ENCODE measurements around the gene PATL1. TPM values are rescaled to one million over a fixed set of nuclear protein-coding genes. Genes with fewer than 3 reads are reported as not detected.
A peak's percentile ranks its signal among the peaks of the same experiment; 100 is the strongest.

Gene PATL1
- total and polyA plus RNA-seq, 3 donors from 2014 or later = 22.5 to 25.4 (median 24.0) TPM

- DNase-seq = no peak
- H3K9me3 ChIP-seq = no peaks in the 10 kb centered on the region
- H3K4me1 ChIP-seq = no peaks in the 10 kb centered on the region
- H3K4me3 ChIP-seq = no peak overlapping the region
- H3K27me3 ChIP-seq = no peaks in the 10 kb centered on the region
- no peaks in the 10 kb centered on the region for H3K36me3 ChIP-seq (ENCODE audit: low read depth, missing control alignments)
- intact Hi-C loops (cut with DNase I; ENCODE audit: low total_unique reads) = no loop called here
- H3K27ac ChIP-seq = peak overlapping the region in 1 of 2 donors; percentile 1
- 52 to 70% methylated on average over 4 of the region's 4 CpGs for WGBS, 2 donors
- TF ChIP-seq POLR2A (IDR thresholded peaks at IDR 0.05) (no peak), CTCF (IDR thresholded peaks at IDR 0.05) (no peak)
Measured at GRCh38 chr11:59601788-59602187, 67.0 kb downstream of the PATL1 start.

- intact Hi-C loops (cut with DNase I; ENCODE audit: low total_unique reads) = no loop called here
- Histone ChIP-seq H3K27me3 (no peaks in the 10 kb centered on the region), H3K27ac (no peak overlapping the region), H3K4me3 (no peak overlapping the region), H3K9me3 (no peaks in the 10 kb centered on the region), H3K4me1 (no peaks in the 10 kb centered on the region), H3K36me3 (ENCODE audit: low read depth, missing control alignments) (no peaks in the 10 kb centered on the region)
- WGBS, 2 donors = 83 to 86% methylated on average over 4 of the region's 4 CpGs
- no peak for TF ChIP-seq CTCF (IDR thresholded peaks at IDR 0.05)
- no peak for TF ChIP-seq POLR2A (IDR thresholded peaks at IDR 0.05)
- DNase-seq = no peak
Measured at GRCh38 chr11:59600636-59601035, 68.2 kb downstream of the PATL1 start.

DNA sequence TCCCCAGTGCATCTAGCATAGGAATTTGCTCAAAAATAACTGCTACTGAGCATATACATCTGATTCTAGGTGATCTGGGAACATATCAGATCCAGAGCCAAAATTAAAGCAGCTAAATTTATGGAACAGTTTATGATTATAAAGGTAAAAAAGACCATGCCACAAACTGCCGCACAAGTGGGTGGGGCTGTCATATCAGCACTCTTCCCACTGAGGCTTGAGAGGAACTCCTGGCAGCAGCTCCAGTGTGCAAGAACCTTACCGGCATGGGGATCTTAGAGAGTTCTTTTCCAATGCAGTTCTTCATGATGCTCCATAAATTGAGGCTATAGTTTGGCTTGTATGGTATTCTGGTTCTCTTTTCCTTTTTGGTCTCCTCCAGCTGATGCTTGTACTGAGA, 68.6 kb downstream of the PATL1 start:
- H3K27ac ChIP-seq = no peak overlapping the region
- TF ChIP-seq CTCF (IDR thresholded peaks at IDR 0.05) (no peak), POLR2A (IDR thresholded peaks at IDR 0.05) (no peak)
- no peak overlapping the region for H3K4me3 ChIP-seq
- WGBS, 2 donors = 90 to 96% methylated on average over 2 of the region's 2 CpGs
- no peaks in the 10 kb centered on the region for H3K4me1 ChIP-seq
- DNase-seq = no peak
- intact Hi-C loops (cut with DNase I; ENCODE audit: low total_unique reads) = no loop called here
- H3K36me3 ChIP-seq (ENCODE audit: low read depth, missing control alignments) = no peaks in the 10 kb centered on the region
- no peaks in the 10 kb centered on the region for H3K27me3 ChIP-seq
- no peaks in the 10 kb centered on the region for H3K9me3 ChIP-seq

- Histone ChIP-seq H3K4me1 (no peaks in the 10 kb centered on the region), H3K4me3 (no peak overlapping the region), H3K9me3 (no peaks in the 10 kb centered on the region), H3K36me3 (ENCODE audit: low read depth, missing control alignments) (no peaks in the 10 kb centered on the region), H3K27me3 (no peaks in the 10 kb centered on the region), H3K27ac (no peak overlapping the region)
- 96 to 100% methylated on average over 1 of the region's 1 CpG for WGBS, 2 donors
- DNase-seq = no peak
- intact Hi-C loops (cut with DNase I; ENCODE audit: low total_unique reads) = no loop called here
- TF ChIP-seq POLR2A (IDR thresholded peaks at IDR 0.05) (no peak), CTCF (IDR thresholded peaks at IDR 0.05) (no peak)
Measured at GRCh38 chr11:59598961-59599360, 69.9 kb downstream of the PATL1 start.

Small RNA genes lying within 50 kb of the gene (microRNA-seq; reads per million reads assigned to microRNA genes)
- gene MIR3162 (ENCODE audit: borderline number of aligned reads in 2 of 2, borderline replicate concordance in 1 of 2) = 0 to 1.4 reads per million in 2 donors

Small RNA genes lying within 50 kb of the gene (small RNA-seq; reads per million reads assigned to genes)
- gene MIR3162 = 0 reads per million in 2 donors

Other genes with a start within 250 kb of the PATL1 start
- gene OR5A2, start 242.6 kb downstream of the PATL1 start, total RNA-seq = under 1 TPM; 0.06 to 0.08 TPM
- not detected for gene OR5A2, start 242.6 kb downstream of the PATL1 start, polyA plus RNA-seq (ENCODE audit: insufficient read depth, low read depth, low replicate concordance)
- gene OR5A1, start 232.6 kb downstream of the PATL1 start, total RNA-seq = 1 to 10 TPM in 1 of 2 donors, under 1 TPM in 1; 0.24 to 1.3 TPM
- 0.21 TPM for gene OR5A1, start 232.6 kb downstream of the PATL1 start, polyA plus RNA-seq (ENCODE audit: insufficient read depth, low read depth, low replicate concordance)
- gene OR4D6, start 212.1 kb downstream of the PATL1 start, total RNA-seq = not detected
- gene OR4D6, start 212.1 kb downstream of the PATL1 start, polyA plus RNA-seq (ENCODE audit: insufficient read depth, low read depth, low replicate concordance) = not detected
- under 1 TPM in 1 of 2 donors, not detected in 1; 0.24 TPM for gene OR4D10, start 195.7 kb downstream of the PATL1 start, total RNA-seq
- not detected for gene OR4D10, start 195.7 kb downstream of the PATL1 start, polyA plus RNA-seq (ENCODE audit: insufficient read depth, low read depth, low replicate concordance)
- gene OR4D11, start 165.5 kb downstream of the PATL1 start, total RNA-seq = not detected
- not detected for gene OR4D11, start 165.5 kb downstream of the PATL1 start, polyA plus RNA-seq (ENCODE audit: insufficient read depth, low read depth, low replicate concordance)
- gene OR4D9, start 157.5 kb downstream of the PATL1 start, total RNA-seq = not detected
- gene OR4D9, start 157.5 kb downstream of the PATL1 start, polyA plus RNA-seq (ENCODE audit: insufficient read depth, low read depth, low replicate concordance) = not detected
- gene OSBP, start 53.3 kb downstream of the PATL1 start, total RNA-seq = 10 to 100 TPM; 49.2 to 63.1 TPM
- gene OSBP, start 53.3 kb downstream of the PATL1 start, polyA plus RNA-seq (ENCODE audit: insufficient read depth, low read depth, low replicate concordance) = 45.0 TPM
- gene OR10V1, start 44.8 kb upstream of the PATL1 start, total RNA-seq = under 1 TPM in 1 of 2 donors, not detected in 1; 0.39 TPM
- not detected for gene OR10V1, start 44.8 kb upstream of the PATL1 start, polyA plus RNA-seq (ENCODE audit: insufficient read depth, low read depth, low replicate concordance)
- 100 to 1,000 TPM in 1 of 2 donors, 10 to 100 TPM in 1; 94.3 to 103 TPM for gene STX3, start 86.3 kb upstream of the PATL1 start, total RNA-seq
- 25.3 TPM for gene STX3, start 86.3 kb upstream of the PATL1 start, polyA plus RNA-seq (ENCODE audit: insufficient read depth, low read depth, low replicate concordance)
- gene MRPL16, start 141.7 kb upstream of the PATL1 start, total RNA-seq = 100 to 1,000 TPM in 1 of 2 donors, 10 to 100 TPM in 1; 87.9 to 103 TPM
- gene MRPL16, start 141.7 kb upstream of the PATL1 start, polyA plus RNA-seq (ENCODE audit: insufficient read depth, low read depth, low replicate concordance) = 65.8 TPM
- under 1 TPM in 1 of 2 donors, not detected in 1; 0.37 TPM for gene CBLIF, start 176.5 kb upstream of the PATL1 start, total RNA-seq
- 0.54 TPM for gene CBLIF, start 176.5 kb upstream of the PATL1 start, polyA plus RNA-seq (ENCODE audit: insufficient read depth, low read depth, low replicate concordance)
- gene TCN1, start 197.4 kb upstream of the PATL1 start, total RNA-seq = 1 to 10 TPM; 1.6 to 4.3 TPM
- 1.1 TPM for gene TCN1, start 197.4 kb upstream of the PATL1 start, polyA plus RNA-seq (ENCODE audit: insufficient read depth, low read depth, low replicate concordance)
- gene OOSP3, start 209.7 kb upstream of the PATL1 start, total RNA-seq = not detected
- gene OOSP3, start 209.7 kb upstream of the PATL1 start, polyA plus RNA-seq (ENCODE audit: insufficient read depth, low read depth, low replicate concordance) = 0.83 TPM